Right lobe of liver (tissue), 6 donors: ENCODE results near the gene SSRP1. TPM values are rescaled to one million over a fixed set of nuclear protein-coding genes. Genes with fewer than 3 reads are reported as not detected.
A peak's percentile ranks its signal among the peaks of the same experiment; 100 is the strongest.

Experiments used
- ATAC-seq, 4 donors: fragments of 200-7000 bp; cut with Tn5 transposase; one replicate each; pipeline ENCODE4 v1.9.1; 2020; ENCODE audit warnings: mild to moderate bottlenecking in 4 of 4, moderate library complexity in 4 of 4
- DNase-seq, 3 donors: peaks; one replicate each; pipeline ENCODE4 v3.0.0-alpha.2; 2020
- H3K27ac ChIP-seq, 3 donors: fragments of 200-600 bp; one replicate each; pipeline ENCODE4 v1.8.0; 2022
- H3K27me3 ChIP-seq, 2 donors: fragments of 200-600 bp; one replicate each; pipeline ENCODE4 v1.8.0; 2022
- H3K36me3 ChIP-seq, 4 donors: fragments of 200-600 bp; sonication (generic) in 1 of 4; one replicate each; pipeline versions ENCODE4 v1.5.1 to v1.8.0; 2017 to 2022; ENCODE audit warnings: control low read depth in 1 of 4
- H3K4me1 ChIP-seq, 4 donors: fragments of 200-600 bp; sonication (generic) in 1 of 4; one replicate each; pipeline versions ENCODE4 v1.5.1 to v1.8.0; 2017 to 2022; ENCODE audit warnings: control low read depth in 1 of 4
- H3K4me3 ChIP-seq, 3 donors: fragments of 200-600 bp; one replicate each; pipeline ENCODE4 v1.8.0; 2022
- H3K9me3 ChIP-seq, 4 donors: fragments of 200-600 bp; sonication (generic) in 1 of 4; one replicate each; pipeline versions ENCODE4 v1.5.1 to v1.8.0; 2017 to 2022; ENCODE audit warnings: control low read depth in 1 of 4
- POLR2A ChIP-seq: fragments of 450-650 bp; IDR thresholded peaks from one replicate; pipeline ENCODE4 v1.6.1; 2017; ENCODE audit warnings: antibody characterized with exemption, mild to moderate bottlenecking
- WGBS: methylation state at CpG from one replicate; pipeline ENCODE4 v1.1.6; 2018; ENCODE audit warnings: low coverage, low lambda C conversion rate; ENCODE audit not compliant: insufficient coverage; ENCODE audit errors: missing lambda C conversion rate; 5-methylcytosine and 5-hydroxymethylcytosine counted together
- intact Hi-C, 2 donors: fragments of 100-400 bp; cut with DNase I; formaldehyde crosslinking; loops; one replicate each; pipeline versions ENCODE4 v1.11.2 to v1.14.1; 2022
- total RNA-seq, 6 experiments: library from RNA; depleted of rRNA in 2 of 6; stranded (reverse); fragments of >200 nt in 2 of 6; fragmentation: NEBNext Ultra II Directional in 3 of 6; extraction: Animal tissue kit (Norgen Biotek cat#: 25700) in 3 of 6; gene quantifications; one replicate each; pipeline versions ENCODE4 v1.1.0 to v1.2.4, GENCODE V29; 2016 to 2023
- TF ChIP-seq, protein P1 (sequence below), 4 donors: fragments of 200-600 bp in 3 of 4; fragments of 450-650 bp in 1 of 4; IDR thresholded peaks; one replicate each; pipeline versions ENCODE4 v1.5.1 to v1.8.0; 2016 to 2022; ENCODE audit warnings: antibody characterized with exemption in 4 of 4, mild to moderate bottlenecking in 2 of 4
- donor health status: DM: no; HTN: yes; CAD: no.
- donor health status: DM: no; HTN: no; CAD: no.
- donor health status: DM: no; HTN: no; CAD: no.
- donor health status: DM: no; HTN: yes; CAD: no.
- donor health status: DM: no; HTN: yes; CAD: no.

Gene SSRP1
- total RNA-seq, 6 experiments from 2014 or later, result 24.5 to 47.9 (median 29.9) TPM

DNA sequence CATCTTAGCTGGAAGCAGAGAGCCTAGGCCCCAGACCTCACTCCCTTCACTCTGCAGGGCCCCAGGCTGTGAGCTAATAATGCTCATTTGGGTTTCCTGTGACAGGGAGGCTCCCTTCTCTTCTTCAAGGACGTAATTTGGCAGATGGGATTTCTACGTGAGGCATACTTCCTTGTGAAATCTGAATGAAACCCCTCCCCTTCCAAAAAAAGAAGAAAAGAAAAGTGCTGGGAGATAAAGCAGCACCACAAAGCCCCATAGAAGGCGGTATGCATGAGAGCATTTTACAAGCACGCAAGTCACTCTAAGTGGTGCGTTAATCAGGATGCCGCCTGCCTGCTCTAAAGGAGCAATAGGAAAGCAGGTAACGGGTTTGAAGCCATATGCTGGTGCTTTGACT is 8.1 kb upstream of the SSRP1 start:
- H3K9me3 ChIP-seq, result no peaks in the 10 kb centered on the region
- intact Hi-C loops, result loop anchor here (5.0 to 10.0 kb wide), 3 partner anchors 141 to 301 kb away; partner anchors contain the start of gene YPEL4 (in 2 of the 2)
- no peaks in the 10 kb centered on the region for H3K36me3 ChIP-seq
- no peak overlapping the region for H3K4me3 ChIP-seq
- ATAC-seq, result no peak
- WGBS, result 86% methylated on average over 6 of the region's 7 CpGs
- H3K27me3 ChIP-seq, result no peaks in the 10 kb centered on the region
- no peak overlapping the region for H3K27ac ChIP-seq
- no peak for DNase-seq
- TF ChIP-seq, protein P1, sequence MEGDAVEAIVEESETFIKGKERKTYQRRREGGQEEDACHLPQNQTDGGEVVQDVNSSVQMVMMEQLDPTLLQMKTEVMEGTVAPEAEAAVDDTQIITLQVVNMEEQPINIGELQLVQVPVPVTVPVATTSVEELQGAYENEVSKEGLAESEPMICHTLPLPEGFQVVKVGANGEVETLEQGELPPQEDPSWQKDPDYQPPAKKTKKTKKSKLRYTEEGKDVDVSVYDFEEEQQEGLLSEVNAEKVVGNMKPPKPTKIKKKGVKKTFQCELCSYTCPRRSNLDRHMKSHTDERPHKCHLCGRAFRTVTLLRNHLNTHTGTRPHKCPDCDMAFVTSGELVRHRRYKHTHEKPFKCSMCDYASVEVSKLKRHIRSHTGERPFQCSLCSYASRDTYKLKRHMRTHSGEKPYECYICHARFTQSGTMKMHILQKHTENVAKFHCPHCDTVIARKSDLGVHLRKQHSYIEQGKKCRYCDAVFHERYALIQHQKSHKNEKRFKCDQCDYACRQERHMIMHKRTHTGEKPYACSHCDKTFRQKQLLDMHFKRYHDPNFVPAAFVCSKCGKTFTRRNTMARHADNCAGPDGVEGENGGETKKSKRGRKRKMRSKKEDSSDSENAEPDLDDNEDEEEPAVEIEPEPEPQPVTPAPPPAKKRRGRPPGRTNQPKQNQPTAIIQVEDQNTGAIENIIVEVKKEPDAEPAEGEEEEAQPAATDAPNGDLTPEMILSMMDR (IDR thresholded peaks at IDR 0.05), result no peak
- TF ChIP-seq POLR2A, result no peak
- no peaks in the 10 kb centered on the region for H3K4me1 ChIP-seq

DNA sequence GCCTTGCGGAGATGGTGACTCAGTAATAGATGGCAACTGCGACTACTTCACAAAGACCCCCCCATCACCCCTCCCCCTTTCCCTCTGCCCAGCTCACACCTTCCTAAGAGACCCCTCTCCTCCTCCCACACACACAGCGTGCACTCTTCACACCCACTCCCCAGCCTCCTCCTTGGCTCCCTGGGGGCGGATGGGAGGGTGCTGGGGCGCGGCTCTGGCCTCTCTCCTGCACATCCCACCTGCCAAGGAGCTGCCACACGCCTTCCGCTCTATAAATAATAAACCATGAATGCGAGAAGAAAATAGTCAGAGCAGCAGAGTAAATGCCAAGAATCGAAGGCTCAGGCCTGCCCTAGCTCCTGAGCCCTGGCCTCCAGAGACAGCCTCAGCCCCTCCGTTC is 7.0 kb upstream of the SSRP1 start:
- Histone ChIP-seq H3K4me3 (no peak overlapping the region), H3K9me3 (no peaks in the 10 kb centered on the region), H3K27ac (no peak overlapping the region), H3K36me3 (no peaks in the 10 kb centered on the region), H3K27me3 (no peaks in the 10 kb centered on the region), H3K4me1 (no peaks in the 10 kb centered on the region)
- no peak for TF ChIP-seq POLR2A
- TF ChIP-seq, protein P1 (IDR thresholded peaks at IDR 0.05), result no peak
- ATAC-seq, result no peak
- WGBS, result 56% methylated on average over 6 of the region's 11 CpGs
- DNase-seq, result no peak
- intact Hi-C loops, result loop anchor here (5.0 to 10.0 kb wide), 3 partner anchors 142 to 302 kb away; partner anchors contain the start of gene YPEL4 (in 2 of the 2)

DNA sequence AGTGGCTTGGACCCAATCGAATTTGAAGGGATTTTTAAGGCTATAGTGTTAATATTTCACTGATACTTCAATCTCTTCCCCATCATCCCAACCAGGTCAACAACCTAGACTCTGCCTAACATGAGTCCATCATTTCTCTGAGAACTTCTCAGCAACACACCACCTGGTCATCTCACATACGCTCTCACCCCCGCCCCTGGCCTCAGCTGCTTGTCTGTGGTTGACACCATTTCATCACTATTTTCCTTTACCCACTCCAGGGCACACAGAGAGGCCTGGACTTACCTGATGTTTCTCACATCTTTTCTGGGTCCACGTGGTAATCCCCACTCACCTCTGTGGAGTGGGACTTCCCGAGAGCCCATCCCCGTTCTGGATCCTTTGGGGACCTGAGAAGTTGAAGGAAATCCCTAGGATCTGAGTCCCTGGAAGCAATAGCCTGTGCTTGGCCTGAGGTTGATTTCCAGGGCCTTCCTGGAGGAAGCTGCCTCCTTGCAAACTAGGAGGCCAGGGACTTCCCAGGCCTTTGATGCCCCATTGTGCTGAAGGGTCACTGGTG is 5.6 kb upstream of the SSRP1 start:
- no peak for DNase-seq
- intact Hi-C loops, result loop anchor here (5.0 to 10.0 kb wide), 3 partner anchors 143 to 303 kb away; partner anchors contain the start of gene YPEL4 (in 2 of the 2)
- no peak for ATAC-seq
- no peak overlapping the region for H3K4me3 ChIP-seq
- TF ChIP-seq, protein P1 (IDR thresholded peaks at IDR 0.05), result no peak
- no peak for TF ChIP-seq POLR2A
- H3K9me3 ChIP-seq, result no peaks in the 10 kb centered on the region
- H3K27ac ChIP-seq, result no peak overlapping the region
- H3K27me3 ChIP-seq, result no peaks in the 10 kb centered on the region
- H3K36me3 ChIP-seq, result no peaks in the 10 kb centered on the region
- peaks cover 0 to under 1% (median 0%) of the 10 kb centered on the region in 4 donors for H3K4me1 ChIP-seq
- WGBS, result 54% methylated on average over 6 of the region's 6 CpGs

DNA sequence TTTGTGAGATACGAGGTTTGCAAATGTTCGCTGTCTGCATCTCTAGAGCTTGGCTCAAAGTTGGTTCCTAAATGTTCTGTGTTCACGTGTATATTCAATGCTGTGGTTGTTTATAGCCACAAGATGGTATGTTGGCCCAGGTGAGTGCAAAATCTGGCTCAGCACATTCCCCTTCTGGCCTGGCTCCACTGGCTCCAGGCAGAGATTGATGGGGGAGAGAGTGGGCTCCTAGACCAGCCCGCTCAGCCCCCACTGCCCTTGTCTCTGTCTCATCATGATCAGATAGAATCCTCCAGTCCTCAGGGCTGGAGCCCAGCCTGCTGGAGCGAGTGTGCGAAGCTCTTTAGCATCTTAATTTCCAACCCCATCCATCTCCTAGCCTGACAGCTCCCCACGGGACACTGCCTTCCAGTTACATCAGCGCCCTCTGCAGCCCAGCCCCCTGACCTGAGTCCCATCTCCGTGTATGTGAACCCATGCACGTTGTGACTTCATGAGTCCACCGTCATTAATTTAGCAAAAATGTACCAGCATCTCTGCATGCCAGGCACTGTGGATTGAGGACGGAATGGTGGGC is 4.4 kb upstream of the SSRP1 start:
- intact Hi-C loops, result loop anchor here (5.0 to 10.0 kb wide), 3 partner anchors 145 to 305 kb away; partner anchors contain the start of gene YPEL4 (in 2 of the 2)

More for the DNA sequence above, 4.4 kb upstream of the SSRP1 start:
- ATAC-seq (peak; percentile 9 to 28 (median 18)), DNase-seq (no peak)
- Histone ChIP-seq H3K36me3 (no peaks in the 10 kb centered on the region), H3K9me3 (no peaks in the 10 kb centered on the region), H3K27ac (no peak overlapping the region), H3K4me3 (no peak overlapping the region), H3K4me1 (peaks cover 0 to 4% (median 0%) of the 10 kb centered on the region in 4 donors), H3K27me3 (no peaks in the 10 kb centered on the region)
- TF ChIP-seq, protein P1 (IDR thresholded peaks at IDR 0.05), result peak in 3 of 4 donors; percentile 12 to 22 (median 13)
- no peak for TF ChIP-seq POLR2A
- WGBS, result 40% methylated on average over 11 of the region's 12 CpGs
